ENCODE results near the gene FSD2. TPM values are rescaled to one million over a fixed set of nuclear protein-coding genes. Genes with fewer than 3 reads are reported as not detected.

FSD2 gene
- total and polyA plus RNA-seq, 2 experiments from 2014 or later = 0.18 TPM; not detected in 1

- no peak for TF ChIP-seq ZNF462 (CRISPR knock-in tag; IDR thresholded peaks at IDR 0.05)
- TF ChIP-seq EZH2phosphoT487 (IDR thresholded peaks at IDR 0.05; ENCODE audit: unreplicated experiment) = no peak
- no peak for TF ChIP-seq CTCF (conservative IDR thresholded peaks at IDR 0.05; ENCODE audit: low read depth in 2 of 2)
Measured at GRCh38 chr15:82833362-82833682, 27.5 kb upstream of the FSD2 start (continued).

GRCh38 chr15:82832601-82833361 is 26.9 kb upstream of the FSD2 start:
- no peaks in the 10 kb centered on the region for H3K4me1 ChIP-seq (ENCODE audit: insufficient read depth)
- H3F3A ChIP-seq (replicated peaks; ENCODE audit: low read depth) = no peaks in the 10 kb centered on the region
- Mint-ChIP-seq H3K36me3 (ENCODE audit: low read depth) (peaks cover 35% of the 10 kb centered on the region), H3K4me1 (no peaks in the 10 kb centered on the region; the same call in 2 of the 3 replicates), H3K9me3 (no peaks in the 10 kb centered on the region), H3K27ac (0 out of 2 replicates have a peak overlapping the region, but pooled peaks have one; percentile 69), H3K27me3 (ENCODE audit: insufficient read depth, low read depth, poor library complexity) (no peaks in the 10 kb centered on the region), H3K4me3 (no peak overlapping the region)
- H3K4me3 ChIP-seq = no peak overlapping the region
- H3K27ac ChIP-seq (ENCODE audit: low read depth) = no peak overlapping the region
- no peak overlapping the region for H2AFZ ChIP-seq
- no peaks in the 10 kb centered on the region for H3K9me2 ChIP-seq (ENCODE audit: insufficient read depth)
- no peak for DNase-seq (ENCODE audit: low spot score)
- H4K20me1 ChIP-seq (replicated peaks; ENCODE audit: insufficient read depth) = no peaks in the 10 kb centered on the region
- no peaks in the 10 kb centered on the region for H3K27me3 ChIP-seq (ENCODE audit: insufficient read depth)
- peaks cover 11% of the 10 kb centered on the region for H3K36me3 ChIP-seq (ENCODE audit: insufficient read depth)
- H3K79me2 ChIP-seq (replicated peaks; ENCODE audit: insufficient read depth) = no peaks in the 10 kb centered on the region
- ATAC-seq = no peak
- H3K4me2 ChIP-seq = no peak overlapping the region
- TF ChIP-seq REST (IDR thresholded peaks at IDR 0.05; ENCODE audit: unreplicated experiment) (no peak), EZH2phosphoT487 (IDR thresholded peaks at IDR 0.05; ENCODE audit: unreplicated experiment) (no peak), EZH2 (IDR thresholded peaks at IDR 0.05; ENCODE audit: low read depth, unreplicated experiment) (no peak)

Data from GM23338 (cell line).